NOMO-1 (cell line): Measurements from ENCODE around the gene TSPEAR.

Source experiments
- DNase-seq, 2 experiments: peaks; one replicate each; lab custom pipeline; 2025; ENCODE audit not compliant: unreplicated experiment in 2 of 2; lab: John Stamatoyannopoulos, UW

The TSPEAR gene

DNA sequence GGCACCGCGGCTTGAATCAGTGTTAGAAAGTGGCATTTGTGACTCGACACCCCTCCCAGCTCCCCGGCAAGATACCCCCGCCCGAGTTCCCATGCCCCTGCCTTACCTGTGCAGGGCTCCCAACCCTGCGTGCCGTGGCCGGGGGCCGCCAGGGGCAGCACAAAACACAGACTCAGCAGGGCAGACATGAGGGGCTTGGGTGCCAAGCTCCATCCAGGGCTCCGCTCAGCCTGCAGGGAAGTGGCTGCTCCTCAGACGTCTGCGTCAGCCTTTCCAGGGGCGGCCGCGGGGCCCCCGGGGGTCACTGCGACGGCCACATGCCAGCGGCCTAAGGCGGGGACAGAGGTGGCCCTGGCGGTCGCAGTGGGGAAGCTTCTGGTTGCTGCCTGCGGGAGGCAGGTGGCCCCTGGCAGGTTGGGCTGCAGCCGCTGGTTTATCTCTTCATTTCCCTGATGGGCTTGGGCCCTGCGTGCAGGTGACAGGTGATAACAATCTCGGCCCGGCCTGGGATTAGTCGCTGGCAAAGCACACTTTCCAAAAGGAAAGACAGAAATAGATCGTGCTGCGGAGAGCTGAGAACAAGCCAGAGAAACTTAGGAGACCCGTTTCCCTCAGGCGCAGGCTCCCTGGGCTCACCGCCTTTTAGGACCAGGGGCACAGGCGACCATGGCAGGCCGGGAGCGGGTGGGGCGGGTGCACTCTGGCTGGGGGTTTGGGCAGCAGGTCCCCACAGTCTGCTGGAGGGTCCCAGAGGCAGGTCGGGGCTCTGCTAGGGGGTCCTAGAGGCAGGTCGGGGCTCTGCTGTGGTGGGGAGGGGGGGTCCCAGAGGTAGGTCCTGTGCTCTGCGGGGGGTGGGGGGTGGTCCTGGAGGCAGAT lies at the start of gene TSPEAR:
Gene TSPEAR, minus strand, starts transcription at position 246 of the 876 bp plus-strand sequence. Its CDS starts 58 bp downstream, at position 188.
- DNase-seq: no peak

DNA sequence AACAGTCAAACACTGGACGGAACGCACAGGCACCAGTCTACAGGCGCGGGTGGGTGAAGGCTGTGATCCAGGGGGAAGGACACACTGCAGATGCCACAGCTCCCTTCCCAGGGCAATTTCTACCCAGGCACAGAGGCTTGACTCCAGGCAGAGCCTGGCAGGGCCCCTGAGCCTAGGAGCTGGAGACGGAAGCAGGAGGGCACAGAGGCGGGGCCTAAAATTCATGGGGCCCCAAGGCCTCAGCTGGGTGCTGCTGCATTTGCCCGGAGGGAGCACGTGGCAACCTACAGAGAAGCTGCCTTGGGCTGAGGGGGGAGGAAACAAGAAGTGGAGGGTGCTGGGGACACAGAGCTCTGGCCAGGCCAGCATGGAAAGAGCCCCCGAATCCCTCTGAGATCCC lies 49.0 kb upstream of the TSPEAR start:
- no peak for DNase-seq

DNA sequence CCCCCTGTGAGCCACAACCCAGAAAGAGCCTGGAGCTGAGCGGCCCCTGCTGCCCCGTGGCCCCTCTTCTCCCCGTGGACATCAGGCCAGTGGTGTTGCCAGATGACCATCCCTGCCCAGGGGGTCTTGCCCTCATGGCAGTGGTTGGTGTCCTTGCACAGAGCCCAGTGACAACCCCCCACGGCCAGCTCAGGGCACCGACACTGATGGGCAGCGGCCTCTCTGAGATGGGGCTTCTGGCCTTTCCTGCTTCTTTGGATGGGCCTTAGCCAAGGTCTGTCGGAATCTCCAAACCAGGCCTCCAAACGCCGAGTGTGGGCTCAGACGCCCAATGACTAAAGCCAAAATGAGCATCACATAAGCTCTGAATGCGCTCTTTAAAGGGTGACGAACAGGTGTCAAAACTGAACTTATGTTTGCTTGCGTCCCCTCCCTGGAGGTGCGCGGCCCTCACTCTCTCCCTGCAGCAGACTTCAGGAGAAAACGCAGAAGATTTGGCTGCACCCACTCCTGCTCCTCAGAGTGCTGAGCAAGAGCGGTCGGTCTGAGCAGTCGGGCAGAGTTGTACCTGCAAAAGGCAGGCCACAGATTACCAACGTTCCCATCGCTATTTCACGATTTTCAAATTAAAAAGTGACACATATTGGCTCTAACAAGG lies 48.4 kb upstream of the TSPEAR start:
- no peak for DNase-seq

DNA sequence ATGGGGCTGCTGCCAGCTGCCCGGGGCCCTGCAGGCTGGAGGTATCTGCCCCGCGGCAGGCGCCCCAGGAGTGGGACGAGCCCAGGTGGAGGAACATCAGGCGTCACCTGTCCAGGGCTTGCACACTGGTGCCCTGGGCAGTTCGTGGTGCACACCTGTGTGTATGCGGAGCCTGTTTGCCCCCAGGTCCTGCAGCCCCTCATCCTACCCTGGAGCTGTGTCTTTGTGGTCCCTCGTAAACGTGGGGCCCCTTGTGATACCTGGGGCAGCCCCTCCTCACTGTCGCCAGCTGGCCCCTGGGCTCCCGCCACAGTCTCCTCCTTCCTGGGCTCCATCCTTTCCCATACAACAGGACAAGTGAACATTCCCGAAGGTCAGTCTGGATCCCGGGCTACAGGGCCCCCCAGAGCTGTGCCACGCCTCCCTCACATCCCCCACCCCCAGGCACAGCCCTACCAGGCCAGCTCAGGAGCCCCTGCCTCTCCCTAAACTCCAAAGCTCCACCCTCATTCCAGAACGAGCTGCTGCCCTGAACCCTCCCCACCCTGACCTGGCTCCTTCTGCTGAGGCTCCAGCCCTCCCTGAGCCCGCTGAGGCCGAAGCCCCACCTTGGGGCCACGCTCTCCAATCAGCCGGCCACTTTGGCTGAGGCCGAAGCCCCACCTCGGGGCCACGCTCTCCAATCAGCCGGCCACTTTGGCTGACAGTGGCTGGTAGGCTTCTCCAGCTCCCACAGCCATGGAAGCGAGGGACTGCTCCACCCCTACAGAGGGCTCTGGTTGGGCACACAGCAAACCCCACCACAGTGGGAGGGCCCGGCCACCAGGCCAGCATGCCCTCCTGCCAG lies 47.6 kb upstream of the TSPEAR start:
- no peak for DNase-seq

DNA sequence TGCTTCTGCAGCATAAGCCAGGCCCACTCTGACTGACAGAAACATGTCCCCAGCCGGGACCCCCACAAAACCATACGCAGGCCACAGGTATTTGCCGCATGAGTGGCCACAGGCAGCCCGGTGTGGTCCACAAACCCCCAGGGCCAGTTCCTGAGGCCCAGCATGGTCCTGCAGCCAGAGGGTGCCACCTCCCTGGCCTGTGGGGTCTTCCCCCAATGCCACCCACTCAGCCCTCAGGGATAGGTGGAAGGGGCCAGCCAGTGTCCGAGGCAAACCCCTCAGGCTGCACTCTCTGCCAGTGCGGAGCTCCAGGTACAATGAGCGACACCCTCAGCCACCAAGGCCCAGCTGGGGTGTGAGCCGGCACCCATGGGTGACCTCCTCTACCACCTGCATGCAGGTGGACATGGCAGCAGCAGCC lies 46.8 kb upstream of the TSPEAR start:
- DNase-seq: no peak

DNA sequence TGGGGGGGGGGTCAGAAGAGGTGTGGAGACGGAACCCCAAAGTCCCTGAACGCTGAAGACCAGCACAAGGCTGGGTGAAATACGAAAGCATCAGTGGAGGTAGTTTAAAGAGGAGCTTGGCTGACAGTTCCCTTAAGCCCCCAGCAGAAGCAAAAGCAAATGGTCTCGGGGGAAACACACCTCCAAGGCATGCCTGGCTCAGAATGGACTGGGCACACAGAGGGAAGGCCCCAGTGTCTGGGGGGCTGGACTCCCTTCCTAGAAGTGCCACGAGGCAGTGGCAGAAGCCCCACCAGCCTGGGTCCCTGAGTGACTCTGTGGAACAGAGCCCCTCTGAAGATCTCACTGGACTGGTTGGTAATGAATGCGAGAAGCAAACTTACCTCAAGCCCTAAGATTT lies 46.4 kb upstream of the TSPEAR start:
- DNase-seq: no peak

DNA sequence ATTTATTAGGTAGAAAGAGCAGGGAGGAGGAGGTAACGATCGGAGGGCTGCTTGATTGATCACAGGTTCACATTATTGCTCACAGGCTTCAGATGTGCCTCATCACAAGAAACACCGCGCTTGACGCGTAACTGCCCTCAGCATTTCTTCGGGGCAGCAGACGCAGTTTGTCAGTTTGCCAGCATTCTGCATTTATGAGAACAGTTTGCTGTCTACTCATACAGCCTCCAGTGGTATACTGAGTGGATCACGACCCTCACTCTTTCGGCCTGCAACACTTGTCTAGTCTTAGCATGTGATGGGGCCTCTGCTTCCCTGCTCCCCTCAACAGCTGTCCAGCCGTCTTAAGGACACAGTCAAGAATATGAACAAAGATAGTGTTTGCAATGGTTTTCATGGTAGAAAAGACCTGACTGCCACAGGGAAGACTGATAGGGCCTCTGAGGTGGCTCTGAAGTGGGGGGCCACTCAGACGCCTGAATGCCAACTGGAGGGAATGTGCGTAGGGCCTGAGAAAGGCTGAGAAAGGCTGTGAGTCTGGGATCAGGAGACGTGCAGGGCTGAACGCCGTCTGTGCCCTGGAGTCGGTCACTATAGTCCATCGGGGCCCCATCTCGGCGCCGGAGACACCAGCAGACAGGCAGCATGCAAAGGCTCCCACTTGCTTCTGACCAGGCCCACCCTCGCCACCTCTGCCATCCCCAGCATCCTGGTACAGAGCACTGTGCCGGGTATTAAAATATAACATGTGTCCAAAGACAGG lies 45.2 kb upstream of the TSPEAR start:
- DNase-seq: no peak

DNA sequence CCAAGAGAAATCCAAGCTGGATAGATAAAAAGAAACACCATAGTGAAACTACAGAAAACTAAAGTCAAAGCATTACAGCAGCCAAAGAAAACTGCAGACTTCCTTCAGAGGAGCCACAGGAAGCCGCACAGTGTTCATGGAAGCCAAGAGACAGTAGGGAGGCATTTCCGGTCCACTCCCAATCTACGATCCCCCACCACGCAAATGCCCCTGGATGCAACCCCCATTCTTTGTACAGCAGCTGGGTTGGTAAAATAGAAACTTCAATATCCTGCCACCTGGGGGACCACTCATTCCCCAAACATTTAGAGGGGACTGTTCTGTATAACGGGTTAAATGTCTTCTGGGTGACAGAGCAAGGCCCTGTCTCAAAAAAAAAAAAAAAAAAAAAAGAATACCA lies 43.9 kb upstream of the TSPEAR start:
- DNase-seq: peak in 1 of 2 experiments; percentile 25

DNA sequence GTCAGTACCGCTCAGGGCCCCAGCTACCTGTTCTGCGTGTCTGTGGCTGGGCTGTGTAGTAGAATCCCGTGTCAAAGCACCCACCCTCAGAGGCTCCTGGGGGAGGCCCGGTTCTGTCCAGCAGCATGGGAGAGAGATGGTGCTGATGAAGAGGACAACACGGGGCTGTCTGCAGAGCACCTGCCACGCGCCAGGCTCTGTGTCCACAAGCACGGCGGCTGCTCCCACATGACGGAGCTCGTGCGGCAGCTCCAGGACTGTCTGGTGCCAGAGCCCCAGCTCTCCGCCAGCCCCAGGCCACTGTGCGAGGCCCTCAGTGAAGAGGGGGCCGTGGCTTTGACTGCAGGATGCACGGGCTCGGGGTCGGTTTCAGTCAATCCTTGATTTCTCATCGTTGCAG lies 42.0 kb upstream of the TSPEAR start:
- DNase-seq: no peak

DNA sequence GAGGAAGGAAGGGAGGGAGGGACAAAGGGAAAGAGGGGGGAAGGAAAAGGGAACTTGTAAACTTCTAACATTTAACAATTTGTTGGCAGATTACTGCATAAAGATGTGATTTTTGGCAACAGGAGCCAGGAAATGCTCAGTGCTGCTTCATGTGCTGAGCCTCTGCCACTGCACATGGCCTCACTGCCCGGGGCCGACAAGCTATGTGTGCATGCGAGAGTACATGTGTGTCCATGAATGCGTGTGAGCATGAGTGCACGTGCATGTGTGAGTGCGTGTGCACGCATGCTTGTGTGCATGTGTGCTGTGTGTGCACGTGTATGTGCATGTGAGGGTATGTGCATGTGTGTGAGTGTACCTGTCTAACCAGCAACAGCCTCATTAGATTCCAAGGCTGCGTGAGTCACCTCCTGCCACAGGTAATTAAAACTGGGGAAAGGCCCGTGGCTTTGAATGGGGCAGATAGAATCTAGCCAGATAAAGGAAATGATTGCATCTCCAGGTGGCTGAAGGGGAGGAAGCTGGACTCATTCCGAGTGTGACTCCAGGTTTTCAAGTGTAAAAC lies 41.4 kb upstream of the TSPEAR start:
- no peak for DNase-seq

DNA sequence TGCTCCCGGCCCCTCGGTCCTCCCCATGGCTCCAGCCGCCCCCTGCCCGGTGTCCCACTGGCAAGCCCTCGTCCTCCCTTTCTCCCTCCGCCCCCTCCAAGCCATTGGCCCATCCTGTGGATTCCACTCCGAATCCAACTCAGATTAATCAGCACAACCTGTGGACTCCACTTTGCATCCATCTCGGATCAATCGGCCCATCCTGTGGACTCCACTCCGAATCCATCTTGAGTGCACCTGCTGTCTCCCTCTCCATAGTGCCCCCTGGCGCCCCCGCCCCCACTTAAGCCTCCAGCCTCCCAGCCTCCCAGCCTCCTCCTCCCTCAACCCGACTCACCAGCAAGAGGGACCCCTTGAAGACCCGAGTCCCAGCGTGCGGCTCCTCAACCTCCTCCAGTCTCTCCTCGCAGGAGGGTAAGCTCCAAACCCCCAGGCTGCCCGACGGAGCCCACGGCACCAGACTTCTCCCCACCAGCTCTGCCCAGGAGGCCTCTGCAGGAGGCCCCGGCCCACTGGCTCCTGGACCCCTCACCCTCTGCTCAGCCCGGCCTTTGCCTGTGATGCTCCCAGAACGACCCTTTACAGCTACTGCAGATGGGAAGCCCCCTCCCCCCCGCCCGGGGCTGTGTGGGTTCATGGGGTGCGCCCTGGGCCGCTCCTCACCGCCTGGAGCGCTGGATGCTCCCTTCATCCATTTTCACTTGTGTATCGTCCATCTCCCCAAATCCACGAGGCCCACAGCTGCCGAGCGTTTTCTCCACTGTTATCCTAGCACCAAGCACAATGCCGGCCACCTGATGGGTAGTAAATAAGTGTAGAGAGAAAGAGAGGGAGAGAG lies 40.6 kb upstream of the TSPEAR start:
- DNase-seq: no peak

DNA sequence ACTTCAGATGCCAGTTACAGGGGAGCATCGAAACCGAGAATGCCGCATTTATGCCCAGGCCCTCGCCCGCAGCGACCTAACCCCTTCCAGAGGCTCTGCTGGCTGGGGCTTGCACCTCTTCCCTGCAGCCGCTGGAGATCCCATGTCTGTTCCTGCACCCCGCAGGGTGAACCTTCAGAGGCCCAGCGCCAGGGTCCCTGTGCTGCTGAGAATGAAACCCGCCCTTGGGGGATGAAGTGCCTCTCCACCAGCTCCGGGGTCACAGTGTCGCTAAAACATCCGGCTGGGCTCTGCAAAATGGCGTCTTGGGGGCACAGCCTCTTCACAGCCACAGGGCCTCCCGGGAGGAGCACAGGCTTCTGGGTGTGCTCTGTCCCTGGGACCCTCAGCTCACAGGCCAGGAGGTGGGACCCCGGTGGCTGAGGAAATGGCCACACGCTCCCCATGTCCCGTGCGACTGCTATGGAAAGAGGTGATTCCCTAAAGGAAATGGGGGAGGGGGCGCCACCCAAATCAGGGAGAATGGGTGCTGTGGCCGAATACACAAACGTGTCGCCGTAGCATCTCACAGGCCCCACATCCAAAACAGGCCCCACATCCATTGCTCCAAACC lies 39.9 kb upstream of the TSPEAR start:
- DNase-seq: no peak

DNA sequence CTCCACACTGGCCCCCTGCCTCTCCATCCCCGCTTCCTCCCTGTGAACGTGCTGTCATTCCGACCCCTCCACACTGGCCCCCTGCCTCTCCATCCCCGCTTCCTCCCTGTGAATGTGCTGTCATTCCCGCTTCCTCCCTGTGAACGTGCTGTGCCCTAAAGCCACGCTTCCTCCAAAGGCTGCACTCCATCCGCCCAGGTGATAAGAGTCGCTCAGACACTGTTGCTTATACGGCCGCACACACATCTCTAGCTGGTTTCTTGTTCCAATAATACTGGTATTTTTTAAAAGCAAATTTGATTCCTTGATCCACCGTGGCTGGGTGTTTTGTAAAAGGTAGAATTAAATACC lies 39.3 kb upstream of the TSPEAR start:
- DNase-seq: no peak

DNA sequence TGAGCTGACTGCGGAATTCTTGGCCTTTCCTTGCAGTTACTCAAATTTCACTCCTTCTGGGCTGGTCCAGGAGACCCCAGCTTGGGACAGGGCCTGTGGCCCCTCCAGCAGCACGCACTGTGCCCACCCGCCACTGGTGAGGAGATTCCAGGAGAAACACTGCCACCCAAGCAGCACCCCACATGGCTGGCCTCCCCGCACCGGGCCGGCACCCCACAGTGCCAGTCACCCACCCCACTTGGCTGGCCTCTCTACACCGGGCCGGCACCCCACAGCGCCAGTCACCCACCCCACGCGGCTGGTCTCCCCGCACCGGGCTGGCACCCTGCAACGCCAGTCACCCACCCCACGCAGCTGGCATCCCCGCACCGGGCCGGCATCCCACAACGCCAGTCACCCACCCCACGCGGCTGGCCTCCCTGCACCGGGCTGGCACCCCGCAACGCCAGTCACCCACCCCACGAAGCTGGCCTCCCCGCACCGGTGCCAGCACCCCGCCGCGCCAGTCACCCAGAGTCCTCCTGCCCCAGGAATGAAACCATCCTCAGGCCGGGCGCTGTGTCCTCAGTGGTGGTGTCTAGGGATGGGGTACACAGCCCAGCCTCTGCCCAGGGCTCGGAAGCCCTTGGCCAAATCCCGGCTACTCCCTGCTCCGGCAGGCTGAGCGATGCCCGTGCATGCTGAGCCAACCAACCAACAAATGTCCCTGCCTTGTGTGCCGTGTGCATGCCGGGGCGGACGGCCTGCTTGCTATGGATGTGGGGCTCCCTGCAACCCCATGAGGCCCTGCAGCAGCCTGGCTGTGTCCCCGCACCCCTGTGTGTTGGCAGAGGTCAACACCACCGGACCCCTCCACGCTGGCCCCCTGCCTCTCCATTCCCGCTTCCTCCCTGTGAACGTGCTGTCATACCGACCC lies 38.6 kb upstream of the TSPEAR start:
- DNase-seq: no peak

DNA sequence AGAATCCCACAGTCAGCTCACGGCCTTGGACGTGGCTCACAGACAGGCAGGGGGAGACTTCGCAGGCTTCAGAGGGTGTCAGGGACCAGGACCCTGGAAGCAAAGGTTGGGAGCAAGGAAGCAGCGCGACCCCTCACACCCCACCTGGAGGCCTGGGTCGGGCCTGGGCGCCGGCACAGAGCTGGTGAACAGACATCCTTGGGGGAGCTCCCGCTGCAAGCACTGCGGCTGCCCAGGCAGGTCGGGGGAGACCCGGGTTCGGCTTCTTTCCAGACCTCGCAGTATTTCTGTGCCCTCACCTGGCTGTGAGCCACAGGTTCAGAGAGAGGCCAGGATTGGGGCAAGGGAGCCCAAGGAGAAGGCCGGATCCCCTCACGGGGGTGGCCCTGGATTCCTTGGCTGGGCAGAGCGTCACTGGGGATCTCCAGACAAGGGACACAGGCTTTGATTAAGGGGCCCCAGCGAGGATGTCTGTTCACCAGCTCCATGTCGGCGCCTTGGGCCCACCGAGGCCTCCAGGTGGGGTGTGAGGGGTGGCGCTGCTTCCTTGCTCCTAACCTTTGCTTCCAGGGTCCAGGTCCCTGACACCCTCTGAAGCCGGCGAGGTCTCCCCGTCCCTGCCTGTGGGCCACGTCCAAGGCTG lies 37.9 kb upstream of the TSPEAR start:
- no peak for DNase-seq

DNA sequence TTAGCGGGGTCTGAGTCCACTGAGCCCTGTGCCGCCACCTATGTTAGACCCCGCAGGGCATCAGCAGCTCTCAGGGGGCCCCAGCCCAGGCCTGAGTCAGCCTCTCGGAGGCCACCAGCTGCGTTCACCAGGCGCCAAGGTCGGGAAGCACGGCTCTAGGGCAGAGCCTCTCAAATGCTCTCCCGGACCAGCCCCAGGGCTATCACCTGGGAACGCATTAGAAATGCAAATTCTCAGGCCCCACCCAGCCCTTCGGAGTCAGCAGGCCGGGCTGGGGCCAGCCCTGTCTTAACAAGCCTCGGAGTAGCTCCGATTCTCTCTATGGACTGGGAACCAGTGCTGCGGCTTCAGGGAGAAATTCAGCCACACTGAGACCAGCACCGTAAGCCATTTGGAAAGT lies 37.2 kb upstream of the TSPEAR start:
- no peak for DNase-seq

DNA sequence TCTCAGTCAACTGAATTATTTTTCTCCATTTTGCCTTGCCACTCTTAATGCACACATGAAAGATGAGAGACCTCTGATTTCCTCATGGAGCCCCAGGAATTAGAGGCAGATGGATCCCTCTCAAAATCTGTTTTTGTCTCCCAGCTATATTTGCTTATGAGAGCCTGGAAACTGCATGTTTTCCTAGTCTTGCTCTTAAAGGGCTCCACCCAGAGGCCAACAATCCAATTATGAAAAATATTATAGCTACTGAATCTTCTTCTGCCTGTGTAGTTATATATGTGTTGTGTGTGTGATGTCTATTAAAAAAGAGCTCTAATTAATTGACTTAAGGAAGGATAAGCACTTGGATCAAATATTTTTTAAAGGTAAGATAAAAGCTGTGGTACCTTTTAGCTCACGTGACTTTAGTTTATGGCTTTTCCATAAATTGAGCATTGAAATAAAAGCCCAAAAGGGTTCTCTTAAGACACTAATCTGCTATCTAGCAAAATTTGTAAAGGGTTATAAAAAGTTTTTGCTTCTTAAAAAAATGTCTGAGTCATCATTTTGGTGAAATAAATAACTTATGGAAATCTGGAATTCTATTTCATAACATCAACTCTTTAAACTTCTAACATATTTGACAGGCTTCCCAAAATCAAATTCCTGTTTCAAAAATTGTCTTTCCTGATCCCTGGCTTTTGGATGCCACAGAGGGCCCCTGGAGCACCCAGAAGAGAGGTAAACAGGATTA lies 31.2 kb upstream of the TSPEAR start:
- DNase-seq: peak in 1 of 2 experiments; percentile 1
